NCI-H82 (cell line): Measurements from ENCODE around the gene STUB1.

Experiments
- DNase-seq: peaks from one replicate; lab custom pipeline; 2025; lab: John Stamatoyannopoulos, UW

Gene STUB1

DNA sequence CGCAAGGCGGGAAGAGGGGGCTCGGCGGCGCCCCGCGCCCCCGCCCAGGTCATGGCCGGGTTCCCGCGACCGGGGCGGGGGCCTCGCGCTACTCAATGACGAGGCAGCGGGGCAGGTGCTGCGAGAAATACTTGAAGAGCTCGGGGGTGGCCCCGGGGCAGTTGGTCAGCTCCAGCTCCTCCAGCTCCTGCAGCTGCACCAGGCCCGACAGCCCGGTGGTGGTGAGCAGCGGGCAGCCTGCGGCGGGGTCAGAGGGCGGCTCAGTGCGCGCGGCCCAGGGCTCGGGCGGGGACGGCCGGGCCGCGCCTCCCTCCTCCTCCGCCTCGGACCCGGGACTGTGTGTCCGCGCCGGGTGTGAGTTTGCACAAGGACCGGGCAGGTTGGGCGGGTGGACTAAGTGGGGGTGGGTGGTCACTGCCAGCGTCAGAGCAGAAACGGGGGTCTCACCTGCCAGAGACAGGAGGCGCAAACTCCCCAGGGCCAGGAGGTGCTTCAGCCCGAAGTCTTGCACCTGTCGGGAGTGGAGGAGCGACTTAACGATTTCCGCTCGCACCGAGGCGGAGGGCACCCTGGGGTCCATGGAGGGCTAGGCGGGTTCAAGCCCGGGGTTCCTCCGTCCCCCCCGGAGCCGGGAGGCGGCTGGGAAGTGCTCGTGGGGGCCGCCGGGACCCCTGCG is 14.1 kb downstream of the STUB1 start:
- no peak for DNase-seq

DNA sequence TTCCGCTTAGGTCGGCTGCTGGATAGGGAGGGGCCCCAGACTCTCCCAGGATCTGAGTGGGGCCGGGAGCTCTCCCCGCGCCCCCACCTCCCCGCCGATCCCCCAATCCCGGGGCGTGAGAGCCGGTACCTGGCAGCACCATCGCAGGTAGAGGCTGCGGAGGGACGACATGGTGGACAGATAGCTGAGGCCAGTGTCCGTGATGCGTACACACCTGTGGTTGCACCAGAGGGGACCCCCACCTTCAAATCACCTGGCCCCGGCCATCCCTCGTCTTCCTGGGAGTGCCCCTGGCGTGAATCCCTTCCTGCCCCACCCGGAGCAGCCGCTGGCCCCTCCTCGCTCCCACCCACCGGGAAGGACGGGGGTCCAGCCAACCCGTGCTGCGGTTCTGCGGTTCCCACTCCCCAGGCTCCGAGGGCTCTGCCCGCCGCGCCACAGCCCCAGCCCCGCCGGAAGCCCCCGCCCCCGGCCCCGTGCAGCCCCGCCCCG is 14.7 kb downstream of the STUB1 start:
- DNase-seq = no peak

DNA sequence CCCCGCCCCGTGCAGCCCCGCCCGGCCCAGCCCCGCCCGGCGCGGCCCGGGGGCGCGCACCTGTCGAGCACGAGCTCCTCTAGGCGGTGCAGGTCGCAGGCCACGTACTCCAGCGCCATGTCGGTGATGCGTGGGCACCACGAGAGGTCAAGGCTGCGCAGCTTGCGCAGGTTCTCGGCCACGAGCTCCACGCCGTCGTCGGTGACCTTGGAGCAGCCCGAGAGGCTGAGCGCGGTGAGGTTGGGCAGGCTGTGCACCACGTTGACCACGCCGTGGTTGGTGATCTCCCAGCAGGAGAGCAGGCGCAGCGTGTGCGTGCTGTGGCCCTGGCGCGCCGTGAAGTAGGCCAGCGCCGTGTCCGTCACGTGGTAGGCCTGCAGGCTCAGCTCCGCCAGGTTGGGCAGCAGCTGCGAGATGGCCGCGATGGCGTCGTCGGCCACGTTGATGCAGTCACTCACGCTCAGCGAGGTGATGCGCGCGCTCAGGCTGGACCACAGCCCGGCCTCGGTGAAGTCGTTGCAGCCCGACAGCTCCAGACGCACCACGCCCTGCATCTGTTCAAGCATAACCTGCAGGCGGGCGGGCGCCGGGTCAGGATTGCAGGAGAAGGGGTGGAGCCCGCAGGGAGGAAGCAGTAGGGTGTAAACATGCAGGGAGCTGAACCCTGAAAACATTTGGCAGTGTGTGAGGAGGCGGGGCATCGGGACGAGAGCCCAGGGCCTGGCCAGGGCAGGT is 15.3 kb downstream of the STUB1 start:
- DNase-seq = peak; percentile 47

DNA sequence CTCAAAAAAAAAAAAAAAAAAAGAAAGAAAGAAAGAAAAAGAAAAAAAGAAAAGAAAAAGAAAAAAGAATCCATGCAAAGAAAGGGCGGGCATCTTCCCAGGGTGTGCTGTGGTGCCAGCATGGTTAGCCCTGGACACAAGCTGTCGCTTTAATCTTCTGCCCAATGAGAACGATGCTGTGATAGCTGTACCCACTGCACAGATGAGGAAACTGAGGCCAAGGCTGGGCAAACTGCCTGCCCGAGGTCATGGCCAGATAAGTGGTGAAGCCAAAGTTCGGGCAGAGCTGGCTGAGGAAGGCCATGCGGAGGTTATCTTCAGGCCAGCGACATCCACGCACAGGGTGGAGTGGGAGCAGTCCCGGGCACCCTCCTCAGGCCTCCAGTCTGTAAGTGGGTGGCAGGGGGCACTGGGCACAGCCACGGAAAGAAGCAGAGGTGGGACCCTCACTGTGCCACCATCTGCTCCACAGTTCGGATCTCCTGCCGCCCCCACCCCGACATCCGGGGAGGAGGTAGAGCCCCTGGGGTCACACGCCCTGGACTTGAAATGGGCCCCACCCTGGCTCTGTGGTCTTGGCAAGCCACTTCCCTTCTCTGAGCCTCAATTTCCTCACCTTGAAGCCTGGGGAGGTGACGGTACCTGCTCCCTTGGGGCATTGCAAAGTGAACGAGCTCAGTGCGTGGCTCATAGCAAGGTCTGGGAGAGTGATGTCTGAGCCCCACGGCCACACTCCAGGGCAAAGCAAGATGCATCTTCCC is 18.9 kb downstream of the STUB1 start:
- DNase-seq = no peak

DNA sequence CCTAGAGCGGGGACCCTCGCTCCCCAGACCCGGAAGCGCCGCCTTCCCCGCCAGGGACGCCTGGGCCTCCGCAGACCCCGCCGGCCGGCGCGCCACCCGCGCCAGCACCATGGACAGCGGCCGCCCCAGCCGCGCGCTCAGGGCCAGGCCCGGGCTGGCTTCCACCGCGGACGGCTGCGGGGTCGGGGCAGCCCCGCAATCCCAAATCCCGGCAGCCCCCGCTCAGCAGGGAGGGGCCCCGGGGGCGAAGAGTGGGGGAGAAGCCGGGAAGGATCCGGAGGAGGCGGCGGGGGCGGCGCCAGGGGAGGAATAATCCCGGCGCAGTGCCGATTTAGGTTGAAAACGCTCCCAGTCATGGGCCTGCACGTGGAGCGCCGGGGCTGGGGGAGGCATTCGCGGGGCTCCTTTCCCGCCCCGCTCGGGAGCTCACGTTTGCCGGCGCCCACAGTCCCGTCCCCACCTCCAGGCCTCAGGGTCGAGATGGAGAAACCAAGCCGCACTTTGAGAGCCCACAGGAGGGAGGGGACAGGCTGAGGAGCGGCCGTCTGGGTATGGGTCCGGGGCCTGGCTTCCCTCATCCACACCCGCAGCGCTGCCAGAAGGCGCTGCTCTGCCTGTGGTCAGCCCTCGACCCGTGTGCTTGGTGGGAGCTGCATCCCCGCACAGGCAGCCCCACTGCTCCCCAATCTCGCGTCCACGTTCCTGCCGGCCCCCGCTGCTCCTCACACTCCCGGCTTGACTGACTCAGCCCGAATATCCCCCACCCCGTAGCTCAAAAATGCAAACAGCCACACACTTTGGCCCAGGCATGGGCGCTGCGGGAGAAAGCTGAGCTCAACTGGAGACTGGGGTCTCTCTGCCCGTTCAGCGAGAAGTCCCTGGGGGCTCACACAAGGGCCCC is 20.7 kb downstream of the STUB1 start:
- DNase-seq = no peak

DNA sequence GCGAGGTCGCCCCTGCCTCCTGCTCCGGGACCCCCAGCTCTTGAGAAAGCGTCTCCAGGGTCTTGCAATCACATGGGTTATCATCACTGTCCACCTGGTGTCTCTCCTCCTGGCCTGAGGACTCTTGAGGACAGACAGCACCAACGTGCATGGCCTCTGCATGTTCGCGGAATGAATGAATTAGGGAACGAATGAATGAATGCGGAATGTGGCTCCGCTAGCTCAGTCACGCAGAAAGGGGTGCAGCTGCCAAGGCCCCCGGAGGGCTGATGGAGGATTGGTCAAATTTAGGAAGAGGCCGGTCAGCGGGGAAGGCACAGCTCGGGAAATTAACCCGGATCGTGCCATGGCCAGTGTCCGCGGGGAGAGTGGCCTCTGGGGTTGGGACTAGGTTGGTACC is 22.1 kb downstream of the STUB1 start:
- no peak for DNase-seq

DNA sequence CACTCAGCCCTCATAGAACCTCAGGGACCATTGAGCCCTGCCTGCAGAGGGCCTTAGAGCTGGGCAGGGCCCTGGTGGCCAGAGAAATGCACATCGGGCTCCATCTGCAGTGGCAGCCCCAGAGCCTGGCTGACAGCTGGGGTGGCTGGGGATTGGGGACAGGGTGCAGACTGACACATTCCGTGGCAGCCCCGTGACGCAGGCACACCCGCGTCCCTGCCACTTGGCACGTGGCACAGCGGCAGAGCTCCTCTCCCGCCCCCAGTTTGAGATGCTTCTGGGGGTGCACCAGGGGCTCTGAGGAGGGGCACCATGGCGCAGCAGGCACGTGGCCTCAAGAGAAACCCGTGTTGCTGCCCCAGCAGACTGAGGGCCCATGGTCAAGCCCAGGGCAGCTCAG is 23.2 kb downstream of the STUB1 start:
- no peak for DNase-seq

DNA sequence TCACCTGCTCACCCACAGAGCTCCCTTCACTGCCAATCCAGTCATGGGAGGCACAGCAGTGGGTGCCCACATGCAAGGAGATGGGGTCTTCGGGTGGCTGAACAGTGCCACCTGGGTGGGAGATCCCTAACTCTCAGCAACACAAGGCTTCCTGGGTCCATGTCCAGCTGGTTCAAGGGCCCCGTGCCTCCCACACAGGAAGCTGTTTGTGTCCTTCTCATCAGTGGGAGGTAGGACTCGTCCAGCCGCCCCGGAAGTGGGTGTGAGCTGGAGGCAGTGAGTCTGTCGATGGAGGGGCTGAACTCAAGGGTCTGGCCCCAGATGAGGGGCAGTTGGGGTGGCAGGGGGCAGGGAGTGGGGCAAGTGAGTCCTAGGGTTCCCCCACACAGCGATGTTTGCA is 23.8 kb downstream of the STUB1 start:
- DNase-seq = no peak

DNA sequence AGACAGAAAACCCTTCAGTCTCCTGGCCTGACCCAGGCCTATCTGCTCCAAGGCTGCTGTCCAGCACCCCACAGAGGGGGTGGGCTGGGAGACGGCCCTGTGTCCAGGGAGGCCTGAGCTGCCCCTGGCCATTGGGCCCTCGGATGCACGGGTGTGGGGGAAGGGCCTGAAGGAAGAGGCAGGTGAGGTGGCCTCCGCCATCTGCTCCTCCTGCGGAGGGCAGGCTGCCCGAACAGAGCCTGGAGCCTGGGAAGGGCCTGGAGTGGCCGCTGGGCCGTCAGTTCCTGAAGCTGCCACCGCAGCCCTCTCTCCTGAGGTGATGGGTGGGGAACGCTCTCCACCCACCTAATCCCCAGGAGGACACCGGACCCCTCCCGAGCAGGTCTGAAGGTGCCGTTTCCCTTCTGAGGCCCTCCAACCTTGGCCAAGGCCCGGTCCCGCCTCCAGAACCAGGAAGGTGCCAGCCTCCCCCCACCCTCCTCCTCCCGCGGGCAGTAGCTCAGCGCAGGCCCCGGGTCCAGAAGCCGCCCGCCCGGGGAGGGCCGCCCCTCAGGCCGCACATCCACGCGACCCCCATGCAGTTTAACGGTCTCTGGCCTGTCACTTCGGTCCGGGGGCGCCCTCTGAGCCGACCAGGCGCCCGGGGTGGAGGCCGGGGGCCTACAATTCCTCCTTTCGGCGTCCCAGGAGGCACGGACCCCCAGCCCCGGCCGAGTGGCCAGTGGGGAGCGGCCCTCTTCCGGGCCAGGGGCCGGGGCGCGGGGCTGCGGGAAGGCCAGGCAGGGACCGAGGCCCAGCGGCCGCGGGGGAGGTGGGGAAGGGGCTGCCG is 24.6 kb downstream of the STUB1 start:
- DNase-seq = peak; percentile 35

DNA sequence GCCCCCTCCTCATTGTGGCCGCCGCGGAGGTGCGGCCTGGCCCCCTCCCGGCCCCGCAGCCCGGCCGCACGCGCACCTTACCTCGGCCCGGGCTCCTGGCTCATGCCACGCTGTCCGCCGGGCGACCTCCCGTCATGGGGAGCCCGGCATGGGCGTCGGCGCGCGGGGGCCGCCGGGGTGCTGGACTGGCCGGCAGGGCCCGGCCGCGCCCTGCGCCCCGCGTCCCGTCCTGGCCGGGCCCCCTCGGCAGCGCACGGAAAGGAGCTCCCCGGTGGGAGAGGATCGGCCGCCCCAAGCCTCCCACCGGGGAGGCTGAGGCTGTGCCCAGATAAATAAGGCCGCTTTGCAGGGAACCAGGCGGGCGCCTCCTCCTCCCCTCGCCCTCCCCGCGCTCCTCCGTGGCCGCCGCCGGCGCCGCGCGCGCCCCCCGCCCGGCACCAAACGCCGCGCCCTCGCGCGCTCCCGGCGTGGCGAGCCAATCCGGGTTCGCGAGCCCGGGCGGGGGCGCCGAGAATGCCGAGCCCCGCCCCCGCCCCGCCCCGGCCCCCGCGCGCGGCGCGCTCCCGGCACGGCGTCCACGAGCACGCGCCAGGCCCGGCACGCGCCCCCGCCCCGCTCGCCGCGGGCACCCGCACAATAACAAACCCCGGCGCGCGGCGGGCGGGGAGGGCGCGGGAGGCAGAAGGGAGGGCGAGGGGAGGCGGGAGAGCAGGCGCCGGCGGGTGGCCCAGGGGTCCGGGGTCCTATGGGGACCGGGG is 25.4 kb downstream of the STUB1 start, which contains the start of gene FBXL16:
TSS of gene FBXL16 (minus strand) at position 371 of the 758 bp plus-strand sequence. CDS start 8,396 bp downstream, outside the sequence.
- peak; percentile 84 for DNase-seq

DNA sequence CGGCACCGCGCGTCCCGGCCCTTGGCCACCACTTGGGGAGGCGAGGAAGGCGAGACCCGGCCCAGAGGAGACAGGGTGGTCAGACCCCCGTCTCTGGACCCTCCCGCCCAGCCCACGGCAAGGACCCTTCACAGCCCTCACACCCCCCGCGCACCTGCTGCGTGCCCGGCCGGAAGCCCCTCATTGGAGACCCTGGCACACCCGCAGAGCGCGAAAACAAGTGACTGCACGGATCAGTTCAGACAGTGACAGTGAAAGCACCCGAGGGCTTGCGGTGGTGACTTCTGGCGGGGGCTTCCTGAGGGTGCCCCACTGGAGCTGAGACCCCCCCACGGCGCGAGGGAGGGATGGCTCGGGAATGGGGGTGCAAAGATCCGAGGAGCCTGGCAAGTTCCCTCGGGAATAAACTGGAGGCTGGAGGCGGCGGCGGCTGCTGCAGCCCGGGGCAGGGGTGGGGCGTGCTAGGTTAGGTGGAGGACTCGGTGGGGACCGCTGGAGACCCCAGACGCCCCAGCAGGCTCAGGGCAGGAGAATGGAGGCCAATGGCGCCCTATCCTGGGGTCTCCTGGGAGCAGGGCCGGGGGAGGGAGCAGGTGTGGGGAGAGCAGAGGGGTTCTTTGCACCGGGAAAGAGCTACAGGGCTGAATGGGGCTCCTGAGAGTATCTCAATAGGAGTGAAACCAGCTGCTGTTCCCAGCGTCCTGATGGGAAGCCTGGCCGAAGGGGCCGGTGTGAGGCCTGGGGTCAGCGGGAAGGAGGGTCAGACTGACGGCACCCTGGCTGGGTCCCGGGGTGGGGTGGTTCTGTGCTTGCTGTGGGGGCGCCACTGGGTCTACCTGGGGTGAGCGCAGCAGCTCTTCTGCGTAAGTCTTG is 26.2 kb downstream of the STUB1 start:
- peak; percentile 40 for DNase-seq

DNA sequence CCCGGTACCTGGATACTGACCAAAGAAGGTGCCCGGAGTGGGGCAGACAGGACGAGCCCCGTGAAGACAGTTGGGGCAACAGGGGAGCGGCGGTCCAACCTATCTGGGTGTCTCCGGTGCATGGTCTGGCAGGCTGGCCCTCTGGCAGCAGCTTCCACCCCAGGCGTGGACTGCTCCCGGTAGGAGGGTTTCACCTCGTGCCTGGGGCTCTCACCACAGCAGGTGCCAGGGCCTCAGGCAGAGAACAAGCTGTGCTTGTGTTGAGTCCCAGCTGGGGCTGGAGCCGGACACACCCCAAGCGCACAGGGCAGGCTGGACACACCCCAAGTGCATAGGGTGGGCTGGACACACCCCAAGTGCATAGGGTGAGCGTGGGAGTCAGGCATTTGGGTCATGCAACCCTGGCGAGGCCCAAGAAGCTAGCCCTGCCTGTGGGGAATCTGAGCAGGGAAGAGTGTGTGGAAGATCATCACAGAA is 26.9 kb downstream of the STUB1 start:
- DNase-seq = no peak

DNA sequence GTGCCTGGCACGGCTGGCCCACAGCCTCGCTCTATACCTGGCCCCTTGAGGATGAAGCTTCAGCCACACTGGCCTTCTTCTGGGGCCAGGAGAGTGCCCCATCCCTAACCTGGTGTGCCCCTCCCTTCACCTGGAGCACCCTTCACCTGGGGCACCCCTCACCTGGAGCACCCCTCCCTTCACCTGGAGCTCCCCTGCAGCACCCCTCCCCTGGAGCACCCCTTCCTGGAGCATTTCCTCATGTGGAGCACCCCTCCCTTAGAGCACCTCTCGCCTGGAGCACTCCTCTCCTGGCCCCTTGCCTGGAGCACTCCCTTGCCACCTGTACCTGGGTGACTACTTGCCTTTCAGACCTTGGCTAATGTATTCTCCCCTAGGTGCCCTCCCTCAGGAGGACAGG is 27.8 kb downstream of the STUB1 start:
- DNase-seq = no peak

DNA sequence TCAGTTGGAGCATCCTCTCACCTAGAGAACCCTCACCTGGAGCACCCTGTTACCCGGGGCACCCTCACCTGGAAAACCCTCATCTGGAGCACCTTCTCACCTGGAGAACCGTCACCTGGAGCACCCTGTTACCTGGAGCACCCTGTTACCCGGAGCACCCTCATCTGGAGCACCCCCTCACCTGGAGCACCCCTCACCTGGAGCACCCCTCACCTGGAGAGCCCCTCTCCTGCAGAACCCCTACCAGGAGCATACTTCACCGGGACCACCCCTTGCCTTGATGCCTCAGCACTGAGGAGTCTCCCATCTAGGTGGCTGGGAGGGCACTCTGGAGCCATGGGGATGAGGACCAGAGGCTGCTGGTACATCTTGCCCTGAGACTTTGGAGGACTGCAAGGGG is 28.7 kb downstream of the STUB1 start:
- DNase-seq = no peak

DNA sequence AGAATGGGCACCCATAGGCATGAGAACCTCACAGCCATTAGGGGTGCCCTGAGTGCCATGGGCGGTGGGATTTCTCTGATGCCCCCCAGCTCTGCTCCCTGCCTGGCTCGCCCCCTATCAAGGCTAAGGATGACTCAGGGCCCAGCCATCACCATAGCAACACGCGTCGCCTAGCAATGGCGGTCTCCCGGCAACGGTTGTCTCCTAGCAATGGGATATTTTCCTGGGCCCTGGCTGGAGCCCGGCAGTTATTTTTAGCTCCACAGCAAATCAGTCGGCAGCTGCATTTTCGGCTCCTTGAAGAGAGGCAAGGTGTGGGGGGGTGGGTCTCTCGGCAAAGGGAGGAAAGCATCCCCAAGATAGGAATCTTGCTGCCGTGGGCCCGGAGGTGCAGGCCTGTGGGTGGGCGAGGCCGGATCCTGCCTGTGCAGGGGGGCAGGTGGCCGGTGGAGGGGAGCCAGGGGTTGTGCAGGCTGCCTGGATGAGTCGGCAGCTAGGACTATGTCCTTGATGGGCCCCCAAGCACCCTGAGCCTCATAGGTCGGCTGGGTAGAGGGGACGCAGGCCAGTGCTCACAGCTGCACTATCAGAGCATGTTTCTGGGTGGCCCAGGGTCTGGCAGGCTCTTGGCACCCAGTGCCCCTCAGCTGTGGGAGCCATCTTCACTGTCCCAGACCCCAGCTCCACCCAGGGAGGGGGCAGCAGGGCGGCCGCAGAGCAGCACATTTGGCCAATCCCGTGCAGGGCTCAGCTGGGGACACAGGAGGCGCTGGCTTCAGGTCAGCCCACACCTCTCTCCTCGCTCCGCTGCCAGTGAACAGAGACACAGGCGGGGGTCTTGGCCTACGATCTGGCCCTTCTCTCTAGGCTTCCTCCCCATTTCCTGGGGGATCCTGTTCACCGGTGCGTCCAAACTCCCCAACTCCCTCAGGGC is 29.6 kb downstream of the STUB1 start:
- peak; percentile 87 for DNase-seq

DNA sequence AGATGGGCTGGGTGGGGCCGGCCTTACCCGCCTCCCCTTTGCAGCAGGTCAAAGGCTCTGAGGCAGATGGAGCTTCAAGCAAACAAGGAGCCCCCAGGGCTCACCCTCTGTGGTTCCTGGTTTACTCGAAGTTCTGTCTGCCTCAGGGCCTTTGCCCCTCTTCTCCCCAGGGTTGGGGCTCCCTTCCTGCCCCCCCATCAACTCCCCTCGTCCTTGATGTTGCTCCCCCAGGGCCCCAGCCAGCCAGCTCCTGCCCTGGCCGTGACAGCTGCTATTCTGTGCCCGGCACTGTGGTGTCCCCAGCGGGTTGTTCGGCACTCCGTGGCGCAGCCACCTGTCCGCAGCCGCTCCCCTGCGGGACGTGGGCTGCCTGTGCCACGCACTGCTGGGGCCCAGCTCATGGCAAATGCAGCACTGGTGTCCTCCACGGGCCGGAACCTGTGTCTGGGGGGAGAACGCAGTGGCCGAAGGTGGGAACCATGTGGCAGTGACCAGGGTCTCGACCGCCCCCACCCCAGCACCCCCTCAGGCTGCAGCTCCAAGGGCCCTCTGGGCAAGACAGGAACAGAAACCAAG is 30.4 kb downstream of the STUB1 start:
- DNase-seq = peak; percentile 37

DNA sequence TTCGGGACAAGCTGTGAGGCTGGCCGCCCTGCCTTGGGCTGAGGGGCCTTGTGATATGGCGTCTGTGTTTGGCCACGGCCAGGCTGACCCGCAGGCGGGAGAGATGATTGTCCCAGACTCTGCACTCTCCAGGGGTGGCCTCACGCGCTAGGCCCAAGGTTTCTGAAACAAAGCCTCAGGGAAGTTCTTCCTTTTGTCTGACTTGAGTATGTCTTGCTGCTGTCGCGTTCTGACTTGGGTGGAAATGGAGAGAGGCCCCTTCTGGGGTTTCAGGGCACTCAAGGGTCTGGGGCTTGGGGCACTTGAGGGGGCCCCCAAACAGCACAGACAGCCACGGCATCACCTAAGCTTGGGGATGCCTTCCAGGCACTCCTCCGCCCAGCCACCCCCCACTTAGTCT is 30.9 kb downstream of the STUB1 start:
- DNase-seq = no peak
